Ishikawa (cell line): ENCODE results near the gene TRIP13.

Experiments used
- CEBPB ChIP-seq: IDR thresholded peaks from 2 replicates; pipeline ENCODE4 v1.6.1; 2012
- CREB1 ChIP-seq: IDR thresholded peaks from 2 replicates; pipeline ENCODE4 v1.6.1; 2012; ENCODE audit warnings: low read depth
- EGR1 ChIP-seq: IDR thresholded peaks from 2 replicates; pipeline ENCODE4 v1.6.1; 2012
- EP300 ChIP-seq: IDR thresholded peaks from 2 replicates; pipeline ENCODE4 v1.6.1; 2012; ENCODE audit warnings: borderline replicate concordance
- FOXM1 ChIP-seq: IDR thresholded peaks from 2 replicates; pipeline ENCODE4 v1.6.1; 2012; ENCODE audit warnings: low read depth, borderline replicate concordance
- MAX ChIP-seq: IDR thresholded peaks from 2 replicates; pipeline ENCODE4 v1.6.1; 2012
- NFIC ChIP-seq: IDR thresholded peaks from 2 replicates; pipeline ENCODE4 v1.6.1; 2012
- RAD21 ChIP-seq: IDR thresholded peaks from 2 replicates; pipeline ENCODE4 v1.6.1; 2012; ENCODE audit warnings: low read depth
- REST ChIP-seq: IDR thresholded peaks from 2 replicates; pipeline ENCODE4 v1.6.1; 2012; ENCODE audit warnings: low read depth, mild to moderate bottlenecking
- TAF1 ChIP-seq: IDR thresholded peaks from 2 replicates; pipeline ENCODE4 v1.6.1; 2012; ENCODE audit warnings: low read depth, mild to moderate bottlenecking
- TCF12 ChIP-seq: IDR thresholded peaks from 2 replicates; pipeline ENCODE4 v1.6.1; 2012; ENCODE audit warnings: low read depth
- TEAD4 ChIP-seq: IDR thresholded peaks from 2 replicates; pipeline ENCODE4 v1.6.1; 2012
- USF1 ChIP-seq: IDR thresholded peaks from 2 replicates; pipeline ENCODE4 v1.6.1; 2012
- YY1 ChIP-seq: IDR thresholded peaks from 2 replicates; pipeline ENCODE4 v1.6.1; 2012; ENCODE audit warnings: low read depth
- ZBTB7A ChIP-seq: IDR thresholded peaks from 2 replicates; pipeline ENCODE4 v1.6.1; 2012; ENCODE audit warnings: low read depth

Gene TRIP13

GRCh38 chr5:885529-885928 lies 7.2 kb upstream of the TRIP13 start:
- TF ChIP-seq EGR1 = no peak
- no peak for TF ChIP-seq EP300
- no peak for TF ChIP-seq ZBTB7A
- TF ChIP-seq CREB1 = no peak
- no peak for TF ChIP-seq RAD21
- TF ChIP-seq TAF1 = no peak
- TF ChIP-seq CEBPB = no peak
- no peak for TF ChIP-seq NFIC
- no peak for TF ChIP-seq YY1

- TF ChIP-seq EGR1 = no peak
- TF ChIP-seq EP300 = no peak
- TF ChIP-seq TEAD4 = no peak
- TF ChIP-seq RAD21 = no peak
- TF ChIP-seq FOXM1 = no peak
- no peak for TF ChIP-seq CEBPB
- no peak for TF ChIP-seq TAF1
- TF ChIP-seq REST = no peak
- no peak for TF ChIP-seq CREB1
- TF ChIP-seq YY1 = no peak
- TF ChIP-seq USF1 = no peak
- no peak for TF ChIP-seq TCF12
Observed at GRCh38 chr5:886036-886435, 6.6 kb upstream of the TRIP13 start.

- TF ChIP-seq ZBTB7A (no peak), CREB1 (no peak), EP300 (no peak), RAD21 (no peak), USF1 (no peak), MAX (no peak), REST (no peak), TCF12 (no peak), FOXM1 (no peak), CEBPB (no peak), TEAD4 (no peak), EGR1 (no peak), TAF1 (no peak), YY1 (no peak), NFIC (no peak)
Observed at GRCh38 chr5:886716-887325, 5.9 kb upstream of the TRIP13 start.

DNA sequence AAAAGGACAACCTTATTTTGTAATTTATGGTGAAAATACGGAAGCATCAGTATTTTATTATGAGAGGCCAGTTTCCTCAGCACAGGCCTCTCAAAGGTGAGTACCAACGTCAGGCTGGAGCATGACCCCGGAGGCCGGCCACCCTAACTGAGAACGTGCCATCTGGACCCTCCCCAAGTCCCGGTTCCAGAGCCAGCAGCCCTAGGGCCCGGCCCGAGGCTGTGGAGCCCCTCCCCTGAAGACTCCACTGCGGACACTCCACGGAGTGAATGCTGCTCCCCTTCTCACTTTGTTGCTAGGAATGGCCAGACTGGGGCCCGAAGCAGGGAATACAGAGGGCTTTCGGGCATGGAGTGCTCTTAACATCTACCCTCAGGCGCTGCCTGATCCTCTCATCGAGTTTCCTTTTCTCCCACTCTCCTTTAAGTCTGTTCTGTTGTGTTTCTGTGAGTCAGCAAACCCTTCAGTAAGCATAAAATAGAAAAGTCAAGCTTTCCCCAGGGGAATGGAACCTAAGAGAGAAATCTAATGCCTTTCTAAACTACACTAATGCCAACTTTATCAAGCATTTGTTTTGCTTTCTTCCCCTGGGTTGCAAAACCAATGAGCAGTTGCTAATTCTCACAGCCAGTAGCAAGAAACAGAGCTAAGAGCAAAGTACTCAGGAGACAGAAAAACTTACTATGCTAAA lies 4.6 kb upstream of the TRIP13 start:
- TF ChIP-seq RAD21 (no peak), ZBTB7A (no peak), CREB1 (no peak), REST (no peak), TCF12 (no peak), USF1 (no peak), FOXM1 (no peak), CEBPB (no peak)
